ENCODE data around the gene ELL2.

DNA sequence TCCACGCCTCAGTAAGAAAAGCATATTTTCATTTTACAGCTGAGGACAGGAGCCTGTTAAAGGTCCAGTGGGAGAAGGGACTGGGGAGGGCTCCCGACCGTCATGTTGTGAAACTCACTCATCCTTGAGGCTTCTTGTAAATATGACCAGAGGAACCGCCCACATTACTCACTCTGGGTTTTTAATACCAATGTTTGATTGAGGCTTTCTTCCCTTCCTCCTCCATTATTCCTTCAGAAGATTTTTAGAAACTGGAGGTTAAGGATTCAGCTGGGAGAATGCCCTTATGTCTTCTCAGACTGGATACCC, 77.7 kb downstream of the ELL2 start:
- TF ChIP-seq CTCF (IDR thresholded peaks at IDR 0.05): no peak
- no peak for TF ChIP-seq POLR2A (IDR thresholded peaks at IDR 0.05)
